HG03280 (cell line): ENCODE data around the gene TRAF2.

ENCODE experiments used
- ATAC-seq: cut with Tn5 transposase; IDR thresholded peaks from one replicate; pipeline ENCODE4 v1.9.1; 2021; ENCODE audit warnings: mild to moderate bottlenecking, moderate library complexity; ENCODE audit not compliant: unreplicated experiment

The TRAF2 gene

DNA sequence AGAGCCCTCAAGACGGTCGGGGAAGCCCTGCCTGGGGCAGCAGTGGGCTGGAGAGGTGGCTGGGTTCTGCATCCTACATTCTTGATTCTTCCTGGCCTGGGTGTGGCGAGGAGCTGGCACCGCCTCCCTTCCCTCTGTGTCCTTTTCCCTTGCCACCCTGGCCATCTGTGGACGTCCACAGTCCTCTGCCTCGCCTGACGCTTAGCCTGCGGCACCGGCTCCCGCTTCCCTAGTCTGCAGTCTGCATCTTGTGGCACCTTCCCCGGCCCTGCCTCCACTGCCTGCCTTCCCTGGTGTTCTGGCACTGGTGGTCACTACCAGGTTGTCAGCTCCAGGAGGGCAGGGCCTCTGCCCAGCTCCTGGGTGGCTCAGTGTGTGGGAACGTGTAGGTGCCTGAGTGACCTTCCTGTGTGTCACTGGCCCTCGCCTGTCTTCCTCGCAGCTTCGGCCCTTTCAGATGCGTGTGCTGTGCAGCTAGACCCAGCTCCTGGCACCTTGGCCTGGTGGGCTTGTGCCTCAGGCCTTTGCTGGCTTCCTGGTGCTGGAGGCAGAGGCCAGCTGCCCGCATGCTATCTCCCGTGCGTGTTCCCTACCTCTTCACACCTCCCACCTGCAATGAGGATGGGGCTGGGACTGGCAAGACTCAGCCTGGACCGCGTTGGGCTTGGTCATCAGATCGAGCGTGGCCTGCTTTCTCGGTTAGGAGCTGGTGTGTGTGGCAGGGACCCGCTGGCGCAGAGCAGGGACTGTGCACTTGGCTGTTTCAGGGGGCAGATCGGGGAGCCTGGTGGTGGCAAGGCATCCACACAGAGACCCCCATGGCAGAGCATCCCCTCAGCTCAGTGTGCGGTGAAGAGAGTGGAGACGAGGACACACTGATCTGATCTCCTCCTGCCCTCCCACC is 20.9 kb downstream of the TRAF2 start:
- no peak for ATAC-seq

DNA sequence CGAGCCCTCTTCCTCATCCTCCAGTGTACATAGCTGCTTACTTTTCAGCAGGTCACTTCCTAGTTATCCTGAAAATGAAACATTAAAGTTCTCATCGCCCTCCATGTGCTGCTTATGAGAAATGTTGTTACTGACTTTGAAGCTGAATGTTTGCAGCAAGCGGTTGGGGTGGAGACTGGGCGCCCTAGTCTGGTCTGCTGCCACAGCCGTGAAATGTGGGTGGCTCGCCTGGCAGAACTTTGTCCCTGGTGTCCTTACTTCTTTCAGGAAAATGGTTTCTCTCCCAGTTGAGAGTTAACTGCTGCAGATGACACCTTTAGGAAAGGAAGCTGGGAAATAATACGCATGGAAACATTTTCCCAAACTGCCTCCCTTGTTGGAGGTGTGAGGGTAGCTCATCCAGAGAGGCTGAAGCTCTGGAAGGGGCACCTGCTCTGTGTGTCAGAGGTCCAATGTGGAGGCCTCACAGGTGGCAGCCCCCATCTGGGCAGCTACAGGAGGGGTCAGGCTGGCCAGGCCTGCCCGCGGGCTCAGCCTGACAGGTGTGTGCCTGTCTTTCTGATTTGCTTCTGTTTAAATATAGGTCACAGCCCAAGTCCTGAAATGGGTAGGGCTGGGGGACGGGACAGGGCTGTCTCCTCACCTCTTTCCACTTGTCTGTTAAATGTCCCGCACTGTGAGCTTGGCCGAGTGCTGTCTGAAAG is 24.0 kb downstream of the TRAF2 start:
- no peak for ATAC-seq

DNA sequence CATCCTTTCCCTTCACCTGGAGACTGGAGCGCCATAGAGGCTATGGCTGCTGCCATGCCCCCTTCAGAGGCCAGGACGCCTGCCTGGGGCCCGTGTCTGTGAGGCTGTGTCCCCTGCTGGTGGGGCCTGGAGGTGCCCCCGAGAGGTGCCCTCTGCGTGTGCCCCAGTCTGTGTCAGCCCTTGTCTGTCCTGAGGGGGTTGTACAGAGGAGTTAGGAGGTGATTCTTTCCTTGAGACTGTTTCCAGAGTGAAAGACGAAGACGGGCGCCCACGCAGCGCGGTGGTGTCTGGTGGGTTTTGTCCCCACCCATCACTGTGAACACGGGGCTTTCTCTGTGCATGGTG is 24.6 kb downstream of the TRAF2 start:
- no peak for ATAC-seq

DNA sequence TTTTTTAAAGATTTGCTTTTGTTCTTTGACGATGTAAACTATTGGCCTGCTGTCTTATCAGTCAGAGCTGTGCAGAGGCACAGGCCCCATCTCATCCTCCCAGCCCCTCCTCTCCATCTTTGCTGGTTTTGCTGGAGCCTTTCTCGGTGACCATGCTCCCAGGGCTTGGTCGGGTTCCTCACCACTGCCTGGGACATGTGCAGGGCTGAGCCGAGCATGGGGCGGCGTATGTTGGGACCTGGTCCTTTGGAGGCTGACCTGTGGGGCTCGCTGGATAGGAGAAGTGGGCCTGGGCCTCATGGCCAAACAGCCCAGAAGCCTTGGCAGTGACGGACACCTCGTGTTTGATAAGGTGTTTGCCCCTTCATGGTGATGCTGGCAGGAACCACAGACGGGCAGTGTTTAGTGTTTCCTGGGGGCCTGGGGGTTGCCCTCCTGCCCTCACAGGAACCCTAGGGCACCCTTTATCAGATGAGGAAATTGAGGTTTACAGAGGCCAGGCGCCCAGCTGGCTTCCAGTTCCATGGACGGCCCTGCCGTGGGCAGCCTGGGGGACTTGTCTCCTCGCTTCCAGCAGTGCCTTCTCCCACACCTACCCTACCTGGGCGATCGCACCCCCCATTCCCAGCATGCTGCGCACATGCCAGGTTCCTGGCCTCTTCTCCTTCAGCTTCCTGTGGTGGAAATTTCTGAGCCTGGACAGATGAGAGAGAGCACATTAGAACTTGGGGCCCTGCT is 27.6 kb downstream of the TRAF2 start:
- ATAC-seq: no peak

DNA sequence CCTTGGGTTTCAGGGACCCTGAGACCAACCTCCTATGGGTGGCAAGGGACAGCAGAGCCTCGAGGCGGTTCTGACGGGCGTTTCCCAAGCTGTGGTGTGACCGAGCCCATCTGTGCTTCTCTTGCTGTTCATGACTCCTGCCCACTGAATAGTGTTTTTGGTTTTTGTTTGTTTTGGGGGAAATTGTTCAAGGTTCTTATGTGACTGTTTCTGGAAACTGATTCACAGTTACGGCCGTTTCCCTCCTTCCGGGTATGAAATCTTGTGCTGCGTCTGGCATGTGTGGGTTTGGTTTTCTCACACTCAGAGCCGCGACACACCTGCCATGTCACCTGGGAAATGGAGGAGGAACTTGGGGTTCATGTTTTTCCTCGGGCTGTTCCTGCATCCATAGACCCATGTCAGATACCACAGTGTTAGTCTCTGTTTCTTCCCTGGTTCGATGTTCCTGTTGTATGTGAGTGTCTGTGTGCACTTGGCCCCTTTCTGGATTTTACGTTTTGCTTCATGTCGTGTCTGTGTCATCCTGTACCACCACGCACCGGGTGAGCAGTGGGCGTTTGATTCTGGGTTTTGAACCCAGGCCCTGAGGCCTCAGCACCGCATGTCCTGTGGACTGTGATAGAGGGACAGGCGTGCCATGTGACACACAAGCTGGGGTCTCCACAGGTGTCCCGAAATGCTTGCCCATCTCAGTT is 29.5 kb downstream of the TRAF2 start:
- no peak for ATAC-seq

DNA sequence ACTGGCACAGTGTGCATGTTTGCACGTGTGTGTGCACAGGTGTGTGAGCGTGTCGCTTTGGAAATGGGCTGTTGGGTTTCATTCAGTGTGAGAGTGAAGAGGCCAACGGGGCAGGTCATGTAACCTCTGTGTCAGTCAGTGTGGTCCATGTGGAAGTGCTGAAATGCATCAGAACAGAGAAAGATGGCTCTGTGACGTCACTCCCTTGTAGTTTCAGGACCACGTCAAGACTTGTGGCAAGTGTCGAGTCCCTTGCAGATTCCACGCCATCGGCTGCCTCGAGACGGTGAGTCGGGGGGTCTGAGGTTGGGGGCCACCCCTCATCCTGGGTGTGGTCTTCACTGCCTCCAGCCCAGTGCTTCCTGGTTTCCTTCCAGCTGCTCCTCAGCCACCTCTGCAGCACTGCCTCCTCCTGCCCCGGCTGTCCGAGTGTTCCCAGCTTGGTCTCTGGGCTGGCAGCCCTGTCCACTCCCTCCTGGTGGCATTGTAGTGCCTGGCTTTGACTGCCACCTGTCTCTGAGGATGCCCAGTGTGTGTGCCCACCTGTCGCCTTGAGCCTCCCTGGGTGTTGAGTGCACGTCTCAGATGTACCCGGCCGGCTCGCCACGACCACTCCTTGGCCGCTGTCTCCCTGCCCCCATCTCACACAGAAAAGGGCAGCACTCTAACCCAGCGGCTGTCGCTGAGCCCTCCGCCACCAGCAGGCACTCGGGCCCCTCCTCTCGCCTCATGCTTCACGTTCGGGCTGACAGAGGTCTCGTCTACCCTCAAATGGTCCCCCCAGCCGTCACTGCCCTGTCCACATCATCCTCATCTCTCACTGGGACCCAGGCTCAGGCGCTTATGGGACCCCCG is 30.2 kb downstream of the TRAF2 start:
- ATAC-seq: no peak

DNA sequence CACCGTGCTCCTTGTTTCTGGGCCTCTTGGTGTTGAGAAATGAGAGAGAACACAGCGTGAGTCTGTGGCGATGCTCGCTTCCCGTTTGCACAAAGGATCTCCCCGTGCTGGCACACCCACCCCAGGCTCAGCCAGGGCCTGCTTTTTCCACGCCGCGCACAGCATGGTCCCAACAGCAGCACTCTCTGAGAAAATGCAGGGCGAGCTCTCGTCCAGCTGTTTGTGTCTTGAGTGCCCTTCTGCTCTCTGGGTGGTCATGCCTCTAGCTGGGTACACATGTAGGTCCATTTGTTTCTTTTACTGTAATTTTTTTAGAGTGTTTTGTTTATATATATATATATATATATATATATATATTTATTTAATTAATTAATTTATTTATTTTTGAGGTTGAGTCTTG is 31.6 kb downstream of the TRAF2 start:
- ATAC-seq: no peak

DNA sequence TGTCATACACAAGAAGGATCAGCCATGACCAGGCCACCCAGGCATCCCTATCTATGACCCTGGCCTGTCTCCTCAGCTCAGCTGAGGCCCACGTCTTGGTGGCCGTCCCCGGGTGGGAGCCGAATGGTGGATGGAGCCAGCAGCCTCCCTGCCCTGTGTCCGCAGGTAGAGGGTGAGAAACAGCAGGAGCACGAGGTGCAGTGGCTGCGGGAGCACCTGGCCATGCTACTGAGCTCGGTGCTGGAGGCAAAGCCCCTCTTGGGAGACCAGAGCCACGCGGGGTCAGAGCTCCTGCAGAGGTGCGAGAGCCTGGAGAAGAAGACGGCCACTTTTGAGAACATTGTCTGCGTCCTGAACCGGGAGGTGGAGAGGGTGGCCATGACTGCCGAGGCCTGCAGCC is 33.8 kb downstream of the TRAF2 start:
- no peak for ATAC-seq

DNA sequence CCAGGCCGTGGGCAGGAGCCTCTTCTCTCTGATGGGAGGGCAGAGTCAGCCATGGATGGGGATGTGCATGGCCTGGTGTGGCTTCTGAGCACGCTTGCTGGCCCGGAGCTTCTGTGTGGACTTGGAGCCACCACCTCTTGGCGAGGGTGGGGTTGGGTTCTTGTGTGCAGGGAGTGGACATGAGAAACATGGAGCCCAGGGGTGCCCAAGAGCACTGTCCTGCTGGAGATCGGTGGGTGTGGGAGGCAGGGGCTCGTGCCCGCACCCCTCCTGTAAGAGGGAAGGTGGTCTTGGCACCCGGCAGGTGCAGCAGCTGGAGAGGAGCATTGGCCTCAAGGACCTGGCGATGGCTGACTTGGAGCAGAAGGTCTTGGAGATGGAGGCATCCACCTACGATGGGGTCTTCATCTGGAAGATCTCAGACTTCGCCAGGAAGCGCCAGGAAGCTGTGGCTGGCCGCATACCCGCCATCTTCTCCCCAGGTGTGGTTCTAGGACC is 34.5 kb downstream of the TRAF2 start:
- ATAC-seq: no peak

DNA sequence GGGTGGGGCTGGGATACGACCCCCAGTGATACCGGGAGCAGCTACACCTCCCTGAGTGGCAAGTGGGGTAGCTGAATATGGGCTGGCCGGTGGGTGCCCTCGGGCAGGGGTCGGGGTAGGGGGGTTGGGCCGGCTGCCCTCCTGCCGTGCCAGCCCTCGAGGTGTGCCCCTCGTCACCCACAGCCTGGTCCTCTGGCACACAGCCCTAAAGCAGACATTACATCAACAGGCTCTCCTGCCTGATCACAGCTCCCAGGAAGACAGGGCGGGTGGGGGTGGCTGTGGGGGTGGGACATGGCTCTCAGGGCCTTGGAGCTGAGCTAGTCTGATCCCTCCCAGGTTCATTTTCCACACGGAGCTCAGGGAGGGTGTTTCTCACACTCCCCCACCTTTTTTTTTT is 35.0 kb downstream of the TRAF2 start:
- no peak for ATAC-seq

DNA sequence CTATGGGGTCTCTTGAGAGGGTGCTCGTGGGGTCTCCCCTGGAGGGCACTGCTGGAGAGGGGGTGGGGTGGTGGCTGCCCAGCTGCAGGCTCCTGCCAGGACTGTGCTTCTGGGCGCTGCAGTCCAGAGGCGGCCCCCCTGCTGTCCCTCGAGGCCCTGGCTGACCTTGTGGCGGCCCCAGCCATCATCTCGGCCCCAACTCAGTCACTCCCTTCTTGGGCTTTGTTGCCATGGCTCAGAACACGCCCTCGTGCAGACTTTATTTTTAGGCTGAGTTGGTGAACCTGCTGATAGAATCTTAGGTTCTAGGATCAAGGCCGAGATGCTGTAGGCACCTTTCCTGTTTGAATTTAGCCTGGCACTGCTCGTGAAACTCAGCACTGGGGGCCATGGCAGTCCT is 35.4 kb downstream of the TRAF2 start:
- no peak for ATAC-seq

DNA sequence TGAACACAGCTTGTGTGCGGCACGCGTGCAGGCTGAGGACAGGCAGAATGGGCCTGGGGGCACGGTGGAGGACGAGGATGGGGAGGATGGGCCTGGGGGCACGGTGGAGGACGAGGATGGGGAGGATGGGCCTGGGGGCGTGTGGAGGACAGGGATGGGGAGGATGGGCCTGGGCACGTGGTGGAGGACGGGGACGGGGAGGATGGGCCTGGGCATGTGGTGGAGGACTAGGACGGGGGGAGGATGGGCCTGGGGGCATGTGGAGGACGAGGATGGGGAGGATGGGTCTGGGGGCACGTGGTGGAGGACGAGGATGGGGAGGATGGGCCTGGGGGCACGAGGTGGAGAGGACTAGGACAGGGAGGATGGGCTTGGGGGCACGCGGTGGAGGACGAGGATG is 36.2 kb downstream of the TRAF2 start:
- ATAC-seq: no peak

DNA sequence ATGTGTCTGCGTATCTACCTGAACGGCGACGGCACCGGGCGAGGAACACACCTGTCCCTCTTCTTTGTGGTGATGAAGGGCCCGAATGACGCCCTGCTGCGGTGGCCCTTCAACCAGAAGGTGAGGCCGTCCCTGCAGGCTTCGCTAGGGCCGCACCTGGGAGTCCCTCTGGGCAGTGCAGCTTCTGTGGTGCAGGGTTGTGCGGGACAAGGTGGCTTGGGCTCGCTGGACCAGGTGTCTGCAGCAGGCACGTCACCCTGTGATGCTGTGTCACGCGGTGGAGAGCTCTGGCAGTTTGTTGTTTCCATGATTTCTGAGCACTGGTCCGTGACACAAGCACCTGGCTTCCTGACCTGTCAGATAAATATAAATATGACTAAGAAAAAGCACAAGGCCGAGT is 37.6 kb downstream of the TRAF2 start:
- no peak for ATAC-seq

DNA sequence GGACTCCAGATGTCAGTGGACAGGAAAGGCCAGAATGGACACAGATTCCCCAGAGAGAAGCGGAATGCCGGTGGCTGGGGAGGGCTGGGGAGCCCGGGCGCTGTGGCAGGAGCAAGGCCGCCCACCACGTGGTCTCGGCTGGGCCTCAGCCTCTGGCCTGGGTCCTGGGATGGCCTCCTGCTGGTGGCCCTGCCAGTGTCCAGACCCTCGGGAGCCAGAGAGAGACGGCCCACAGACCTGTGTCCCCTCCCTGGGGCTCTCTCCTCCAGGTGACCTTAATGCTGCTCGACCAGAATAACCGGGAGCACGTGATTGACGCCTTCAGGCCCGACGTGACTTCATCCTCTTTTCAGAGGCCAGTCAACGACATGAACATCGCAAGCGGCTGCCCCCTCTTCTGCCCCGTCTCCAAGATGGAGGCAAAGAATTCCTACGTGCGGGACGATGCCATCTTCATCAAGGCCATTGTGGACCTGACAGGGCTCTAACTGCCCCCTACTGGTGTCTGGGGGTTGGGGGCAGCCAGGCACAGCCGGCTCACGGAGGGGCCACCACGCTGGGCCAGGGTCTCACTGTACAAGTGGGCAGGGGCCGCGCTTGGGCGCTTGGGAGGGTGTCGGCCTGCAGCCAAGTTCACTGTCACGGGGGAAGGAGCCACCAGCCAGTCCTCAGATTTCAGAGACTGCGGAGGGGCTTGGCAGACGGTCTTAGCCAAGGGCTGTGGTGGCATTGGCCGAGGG is 39.3 kb downstream of the TRAF2 start:
- ATAC-seq: no peak

DNA sequence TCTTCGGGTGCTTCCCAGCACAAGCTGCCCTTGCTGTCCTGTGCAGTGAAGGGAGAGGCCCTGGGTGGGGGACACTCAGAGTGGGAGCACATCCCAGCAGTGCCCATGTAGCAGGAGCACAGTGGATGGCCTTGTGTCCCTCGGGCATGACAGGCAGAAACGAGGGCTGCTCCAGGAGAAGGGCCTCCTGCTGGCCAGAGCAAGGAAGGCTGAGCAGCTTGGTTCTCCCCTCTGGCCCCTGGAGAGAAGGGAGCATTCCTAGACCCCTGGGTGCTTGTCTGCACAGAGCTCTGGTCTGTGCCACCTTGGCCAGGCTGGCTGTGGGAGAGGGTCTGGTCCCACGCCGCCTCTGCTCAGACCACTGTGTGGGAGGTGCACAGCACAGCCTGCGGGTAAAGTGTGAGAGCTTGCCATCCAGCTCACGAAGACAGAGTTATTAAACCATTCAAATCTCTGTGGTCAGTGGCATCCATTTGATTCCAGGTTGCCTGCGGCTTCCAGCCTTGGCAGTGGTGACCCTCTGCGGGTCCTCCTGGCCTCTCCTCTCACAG is 39.9 kb downstream of the TRAF2 start:
- no peak for ATAC-seq

DNA sequence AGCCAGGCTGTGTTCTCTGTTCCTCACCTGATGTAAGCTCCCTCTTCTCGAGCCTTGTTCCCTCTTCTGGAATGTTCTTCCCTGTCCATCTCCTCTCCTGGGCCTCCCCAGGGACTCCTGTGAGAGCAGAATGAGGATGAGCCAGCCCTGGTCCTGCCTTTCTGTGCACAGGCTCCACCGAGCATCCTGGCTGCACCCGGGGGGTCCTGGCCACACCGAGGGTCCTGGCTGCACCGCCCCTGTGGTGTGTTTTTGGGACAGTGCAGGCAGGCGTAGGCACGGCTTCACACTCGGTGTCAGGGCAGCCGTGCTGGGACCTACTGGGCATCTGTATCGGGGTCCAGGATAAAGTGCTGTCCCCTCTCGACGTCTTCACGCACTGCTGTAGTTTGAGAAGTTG is 40.4 kb downstream of the TRAF2 start:
- ATAC-seq: no peak

DNA sequence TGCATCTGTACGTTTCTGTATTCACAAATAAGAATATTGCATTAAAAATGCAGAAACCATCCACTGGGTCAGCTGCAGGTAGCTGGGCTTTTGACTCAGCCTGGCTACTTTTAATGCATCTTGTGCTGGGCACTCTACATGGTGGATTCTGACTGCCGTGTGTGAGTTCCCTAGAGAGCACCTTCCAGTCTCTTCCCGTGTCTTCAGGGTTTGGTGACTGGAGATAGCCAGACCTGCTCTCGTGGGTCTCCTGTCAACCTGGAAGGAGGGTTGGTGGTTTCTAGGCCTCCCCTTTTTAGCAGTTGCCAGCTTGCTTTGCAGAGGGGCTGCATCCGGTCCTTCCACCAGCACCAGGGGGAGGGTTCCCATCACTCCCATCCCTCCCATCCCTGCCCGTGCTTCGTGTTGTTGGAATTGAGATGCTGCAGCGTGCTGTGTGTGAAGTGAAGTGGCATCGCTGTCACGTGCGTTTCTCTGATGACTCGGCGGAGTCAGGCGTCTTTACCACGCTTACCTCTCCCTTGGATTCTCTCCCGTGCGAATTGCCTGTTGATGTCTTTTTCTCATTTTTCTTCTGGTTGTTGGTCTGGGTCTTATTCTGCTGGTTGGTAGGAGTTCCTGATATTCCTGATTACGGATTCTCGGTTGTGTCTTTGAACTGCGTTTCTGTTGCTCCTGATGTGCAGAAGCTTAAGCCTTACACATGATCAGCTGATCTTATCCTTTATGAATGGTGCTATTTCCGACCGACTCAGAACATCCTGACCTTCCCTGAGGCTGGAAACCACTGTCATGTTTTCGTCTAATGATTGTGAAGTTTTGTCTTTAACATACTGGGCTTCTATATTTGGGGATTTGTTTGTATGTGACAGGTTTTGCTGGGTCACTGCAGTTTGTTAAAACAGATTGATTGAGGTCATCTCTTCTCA is 41.3 kb downstream of the TRAF2 start:
- ATAC-seq: no peak

DNA sequence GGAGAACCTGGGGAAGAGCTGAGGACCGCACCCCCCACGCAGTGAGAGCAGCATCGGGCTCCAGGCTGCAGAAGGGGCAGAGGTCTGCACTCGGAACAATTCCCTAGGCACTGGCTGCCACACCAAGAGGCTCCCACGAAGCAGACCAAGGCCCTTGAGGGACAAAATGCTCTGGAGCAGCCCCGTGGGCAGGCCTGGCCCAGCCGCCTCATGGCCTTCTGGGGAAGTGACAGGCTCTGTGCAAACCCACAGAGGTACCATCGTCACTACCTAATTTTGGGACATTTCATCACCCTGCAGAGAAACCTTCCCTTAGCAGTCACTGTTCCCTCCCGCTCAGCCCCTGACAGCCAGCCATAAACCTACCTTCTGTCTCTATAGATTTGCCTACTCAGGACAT is 42.3 kb downstream of the TRAF2 start:
- ATAC-seq: no peak
